IPS-18a (cell line): ENCODE data around the gene PPP4R4.
A peak's percentile ranks its signal among the peaks of the same experiment; 100 is the strongest.

Source experiments
- H3K27ac ChIP-seq: one replicate; pipeline ENCODE4 v1.5.1; 2013; ENCODE audit warnings: low read length
- H3K27me3 ChIP-seq: one replicate; pipeline ENCODE4 v1.6.1; 2013; ENCODE audit warnings: mild to moderate bottlenecking, low read length; ENCODE audit not compliant: control insufficient read depth, insufficient read depth
- H3K36me3 ChIP-seq: one replicate; pipeline ENCODE4 v1.6.1; 2013; ENCODE audit warnings: low read depth, low read length; ENCODE audit not compliant: control insufficient read depth
- H3K4me1 ChIP-seq: one replicate; pipeline ENCODE4 v1.6.1; 2013; ENCODE audit warnings: low read depth, low read length; ENCODE audit not compliant: control insufficient read depth
- H3K4me3 ChIP-seq: one replicate; pipeline ENCODE4 v1.5.1; 2013; ENCODE audit warnings: low read length
- H3K9ac ChIP-seq: one replicate; pipeline ENCODE4 v1.6.1; 2013; ENCODE audit warnings: mild to moderate bottlenecking, low read length, moderate library complexity
- H3K9me3 ChIP-seq: one replicate; pipeline ENCODE4 v1.6.1; 2013; ENCODE audit warnings: low read depth, low read length; ENCODE audit not compliant: control insufficient read depth

The PPP4R4 gene

GRCh38 chr14:94135476-94135875 is 38.6 kb upstream of the PPP4R4 start:
- no peaks in the 10 kb centered on the region for H3K27me3 ChIP-seq
- no peaks in the 10 kb centered on the region for H3K36me3 ChIP-seq
- H3K4me3 ChIP-seq: no peak overlapping the region
- no peak overlapping the region for H3K27ac ChIP-seq
- H3K4me1 ChIP-seq: peaks cover 8% of the 10 kb centered on the region
- H3K9ac ChIP-seq: no peak overlapping the region
- H3K9me3 ChIP-seq: peaks cover 4% of the 10 kb centered on the region

DNA sequence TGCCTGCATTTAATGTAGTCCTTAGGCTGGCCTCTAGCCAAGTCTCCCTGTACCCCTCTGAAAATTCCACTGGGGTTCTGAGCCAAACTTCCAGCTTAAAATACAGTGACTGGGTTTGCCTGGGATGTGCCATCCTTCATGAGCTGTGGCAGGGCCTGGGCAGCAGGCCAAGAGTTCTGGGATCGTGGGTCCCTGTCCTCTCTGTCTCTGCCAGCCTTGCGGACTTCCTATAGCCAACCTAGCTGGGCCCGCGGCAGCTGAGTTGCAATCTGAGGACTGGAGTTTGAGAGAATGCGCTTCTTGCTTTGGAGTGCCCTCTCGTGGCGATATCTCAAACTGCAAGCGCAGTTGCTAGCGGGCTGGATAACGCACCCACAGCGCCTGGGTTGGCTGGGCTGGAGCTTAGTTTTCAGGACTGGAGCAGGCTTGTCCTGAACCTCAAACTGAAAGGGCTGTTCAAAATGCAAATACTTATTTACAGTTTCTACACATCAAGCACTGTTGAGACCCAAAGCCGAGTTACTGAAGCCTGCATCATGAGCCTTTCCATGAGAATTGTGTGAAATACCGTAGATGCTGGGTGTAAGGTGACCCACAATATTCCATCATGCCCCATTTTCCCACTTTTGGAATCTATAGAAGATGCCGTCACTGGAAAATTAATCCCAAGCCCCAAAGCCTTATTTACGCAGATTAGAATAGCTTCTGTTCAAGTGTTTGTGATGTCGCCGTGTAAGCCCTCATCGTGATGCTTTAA is 37.4 kb upstream of the PPP4R4 start:
- H3K9ac ChIP-seq: no peak overlapping the region

GRCh38 chr14:94138251-94138650 is 35.9 kb upstream of the PPP4R4 start:
- Histone ChIP-seq H3K27ac (no peak overlapping the region), H3K9ac (no peak overlapping the region), H3K36me3 (no peaks in the 10 kb centered on the region), H3K27me3 (no peaks in the 10 kb centered on the region), H3K4me3 (no peak overlapping the region), H3K9me3 (peaks cover 4% of the 10 kb centered on the region), H3K4me1 (peaks cover 7% of the 10 kb centered on the region)

More for the DNA sequence above, 37.4 kb upstream of the PPP4R4 start:
- peaks cover 4% of the 10 kb centered on the region for H3K9me3 ChIP-seq
- no peak overlapping the region for H3K27ac ChIP-seq
- no peaks in the 10 kb centered on the region for H3K27me3 ChIP-seq
- H3K36me3 ChIP-seq: no peaks in the 10 kb centered on the region
- H3K4me1 ChIP-seq: peaks cover 7% of the 10 kb centered on the region
- H3K4me3 ChIP-seq: no peak overlapping the region

DNA sequence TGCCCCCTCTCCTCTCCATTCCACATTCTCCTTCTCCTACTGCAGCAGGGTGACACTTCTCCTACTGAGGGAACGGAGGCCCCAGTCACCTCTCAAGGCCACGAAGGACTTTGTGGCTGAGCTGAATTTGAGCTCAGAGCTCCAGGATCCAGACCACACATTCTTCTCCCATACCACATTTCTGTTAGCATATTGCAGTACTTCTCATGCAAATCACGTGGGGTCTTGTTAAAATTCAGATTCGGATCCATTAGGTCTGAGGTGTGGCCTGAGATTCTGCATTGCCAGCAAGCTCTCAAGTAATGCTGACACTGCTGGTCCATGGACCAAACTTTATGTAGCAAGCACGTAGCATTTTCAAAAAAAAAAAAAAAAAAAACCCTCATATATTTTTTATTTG is 35.1 kb upstream of the PPP4R4 start:
- no peak overlapping the region for H3K9ac ChIP-seq
- no peaks in the 10 kb centered on the region for H3K36me3 ChIP-seq
- no peaks in the 10 kb centered on the region for H3K27me3 ChIP-seq
- peaks cover 4% of the 10 kb centered on the region for H3K9me3 ChIP-seq
- no peak overlapping the region for H3K27ac ChIP-seq
- H3K4me1 ChIP-seq: peaks cover 7% of the 10 kb centered on the region
- H3K4me3 ChIP-seq: no peak overlapping the region

- Histone ChIP-seq H3K9me3 (peaks cover 4% of the 10 kb centered on the region), H3K4me1 (peaks cover 7% of the 10 kb centered on the region), H3K4me3 (no peak overlapping the region), H3K36me3 (no peaks in the 10 kb centered on the region), H3K27ac (no peak overlapping the region), H3K27me3 (no peaks in the 10 kb centered on the region), H3K9ac (no peak overlapping the region)
These were observed 34.7 kb upstream of the PPP4R4 start for GRCh38 chr14:94139421-94139820.

- Histone ChIP-seq H3K27ac (no peak overlapping the region), H3K27me3 (no peaks in the 10 kb centered on the region), H3K9ac (no peak overlapping the region), H3K4me3 (no peak overlapping the region), H3K9me3 (no peaks in the 10 kb centered on the region), H3K4me1 (peaks cover 11% of the 10 kb centered on the region), H3K36me3 (no peaks in the 10 kb centered on the region)
These were observed 31.9 kb upstream of the PPP4R4 start for GRCh38 chr14:94142247-94142646.

DNA sequence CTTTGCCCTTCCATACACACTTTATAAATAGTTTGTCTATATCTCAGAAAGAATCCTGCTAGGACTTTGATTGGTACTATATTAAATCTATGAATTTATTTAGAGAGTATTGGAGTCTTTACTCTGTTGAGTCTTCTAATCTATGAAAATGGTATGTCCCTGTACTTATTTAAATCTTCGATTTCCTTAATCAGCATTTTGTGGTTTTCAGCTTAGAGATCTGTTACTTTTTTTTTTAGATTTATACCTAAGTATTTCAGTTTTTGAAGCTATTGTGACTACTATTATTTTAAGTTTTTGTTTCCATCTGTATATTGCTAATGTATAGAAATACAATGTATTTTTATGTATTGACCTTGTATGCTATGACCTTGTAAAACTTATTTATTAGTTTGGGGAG is 31.3 kb upstream of the PPP4R4 start:
- H3K4me3 ChIP-seq: no peak overlapping the region
- H3K9ac ChIP-seq: no peak overlapping the region
- no peaks in the 10 kb centered on the region for H3K36me3 ChIP-seq
- H3K9me3 ChIP-seq: no peaks in the 10 kb centered on the region
- peaks cover 11% of the 10 kb centered on the region for H3K4me1 ChIP-seq
- H3K27ac ChIP-seq: no peak overlapping the region
- no peaks in the 10 kb centered on the region for H3K27me3 ChIP-seq

- H3K9ac ChIP-seq: no peak overlapping the region
- no peak overlapping the region for H3K4me3 ChIP-seq
- no peak overlapping the region for H3K27ac ChIP-seq
- no peaks in the 10 kb centered on the region for H3K36me3 ChIP-seq
- no peaks in the 10 kb centered on the region for H3K9me3 ChIP-seq
- H3K27me3 ChIP-seq: no peaks in the 10 kb centered on the region
- peaks cover 11% of the 10 kb centered on the region for H3K4me1 ChIP-seq
These were observed 30.9 kb upstream of the PPP4R4 start for GRCh38 chr14:94143239-94143638.

DNA sequence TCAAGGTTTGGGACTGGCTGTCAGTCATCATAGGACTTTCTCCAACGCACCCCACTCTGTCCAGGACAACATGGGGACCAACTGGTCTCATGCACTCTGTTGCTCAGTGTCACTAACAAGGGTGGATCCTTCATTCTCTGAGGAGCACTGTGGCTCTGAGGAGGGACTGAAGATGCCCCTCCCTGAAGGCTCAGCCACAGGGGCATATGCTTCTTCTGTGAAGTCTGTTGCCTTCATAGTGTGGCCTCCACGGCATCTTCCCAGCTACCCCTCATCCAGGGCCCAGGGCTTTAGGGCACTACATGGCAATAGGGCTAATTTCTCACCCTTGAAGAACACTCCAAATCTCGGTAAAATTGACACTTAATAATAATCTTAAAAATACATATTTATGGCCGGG is 30.4 kb upstream of the PPP4R4 start:
- H3K27ac ChIP-seq: no peak overlapping the region
- no peaks in the 10 kb centered on the region for H3K36me3 ChIP-seq
- no peak overlapping the region for H3K9ac ChIP-seq
- no peak overlapping the region for H3K4me3 ChIP-seq
- H3K4me1 ChIP-seq: peaks cover 11% of the 10 kb centered on the region
- no peaks in the 10 kb centered on the region for H3K27me3 ChIP-seq
- no peaks in the 10 kb centered on the region for H3K9me3 ChIP-seq

- H3K27ac ChIP-seq: peak overlapping the region; percentile 85
These were observed 29.4 kb upstream of the PPP4R4 start for GRCh38 chr14:94144765-94145164.

DNA sequence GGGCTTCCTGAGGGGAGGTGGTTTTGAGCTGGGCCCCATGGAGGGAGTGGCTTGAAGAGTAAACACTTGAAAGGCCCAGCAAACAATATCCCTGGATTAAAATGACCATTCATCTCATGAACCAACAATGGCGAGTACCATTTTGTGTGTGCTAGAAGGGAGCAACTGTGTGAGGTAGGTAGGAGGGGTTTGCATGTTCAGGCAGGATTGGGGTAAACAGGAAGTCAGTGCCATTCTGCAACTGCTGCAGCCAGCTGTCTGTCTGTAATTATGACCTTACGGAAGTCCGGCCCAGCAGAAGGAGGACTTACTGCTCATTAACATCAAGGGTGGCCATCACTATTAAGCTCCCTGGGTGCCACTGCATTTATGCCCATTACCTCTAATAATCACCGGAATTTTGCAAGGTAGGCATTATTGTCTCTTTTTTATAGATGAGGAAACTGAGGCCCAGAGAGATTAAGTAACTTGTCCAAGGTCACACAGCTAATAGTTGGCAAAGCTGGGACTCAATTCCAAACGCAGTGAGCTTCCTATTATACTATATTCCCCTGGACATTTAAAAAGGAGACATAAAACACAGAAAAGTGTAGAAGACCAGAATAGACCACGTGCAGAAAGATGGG is 28.1 kb upstream of the PPP4R4 start:
- Histone ChIP-seq H3K36me3 (no peaks in the 10 kb centered on the region), H3K9ac (no peak overlapping the region), H3K9me3 (no peaks in the 10 kb centered on the region), H3K4me1 (peaks cover 4% of the 10 kb centered on the region), H3K27ac (no peak overlapping the region), H3K4me3 (no peak overlapping the region), H3K27me3 (no peaks in the 10 kb centered on the region)

More at GRCh38 chr14:94144765-94145164, 29.4 kb upstream of the PPP4R4 start:
- no peaks in the 10 kb centered on the region for H3K9me3 ChIP-seq
- H3K27me3 ChIP-seq: no peaks in the 10 kb centered on the region
- no peaks in the 10 kb centered on the region for H3K36me3 ChIP-seq
- peaks cover 4% of the 10 kb centered on the region for H3K4me1 ChIP-seq
- H3K9ac ChIP-seq: peak overlapping the region; percentile 45
- peak overlapping the region; percentile 9 for H3K4me3 ChIP-seq

DNA sequence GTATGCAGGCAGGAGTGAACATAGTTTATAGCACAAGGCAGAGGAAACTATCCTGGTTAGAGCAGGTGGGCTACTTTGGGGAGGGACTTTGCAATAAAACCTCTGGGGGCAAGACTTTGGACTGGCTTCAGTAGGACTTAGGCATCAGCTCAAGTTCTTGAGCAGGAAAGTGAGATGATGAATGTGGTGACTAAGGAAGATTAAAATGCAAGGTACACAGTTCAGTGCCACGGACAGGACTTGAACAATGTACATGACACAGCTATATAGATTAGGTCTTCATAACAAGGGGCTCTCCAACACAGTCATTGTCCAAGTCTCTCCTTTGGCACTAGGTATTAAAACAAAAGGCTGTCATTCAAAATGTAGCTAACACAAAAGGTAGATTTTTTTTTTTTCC is 21.4 kb upstream of the PPP4R4 start:
- no peak overlapping the region for H3K9ac ChIP-seq
- H3K4me3 ChIP-seq: no peak overlapping the region
- H3K4me1 ChIP-seq: no peaks in the 10 kb centered on the region
- H3K36me3 ChIP-seq: no peaks in the 10 kb centered on the region
- no peaks in the 10 kb centered on the region for H3K9me3 ChIP-seq
- H3K27ac ChIP-seq: no peak overlapping the region
- no peaks in the 10 kb centered on the region for H3K27me3 ChIP-seq
